CD1c-positive myeloid dendritic cell (primary cell): Measurements from ENCODE around the gene TMX3.

Experiments
- DNase-seq: peaks from one replicate; pipeline ENCODE4 v3.0.0-alpha.2; 2016; ENCODE audit errors: extremely low spot score

The TMX3 gene

DNA sequence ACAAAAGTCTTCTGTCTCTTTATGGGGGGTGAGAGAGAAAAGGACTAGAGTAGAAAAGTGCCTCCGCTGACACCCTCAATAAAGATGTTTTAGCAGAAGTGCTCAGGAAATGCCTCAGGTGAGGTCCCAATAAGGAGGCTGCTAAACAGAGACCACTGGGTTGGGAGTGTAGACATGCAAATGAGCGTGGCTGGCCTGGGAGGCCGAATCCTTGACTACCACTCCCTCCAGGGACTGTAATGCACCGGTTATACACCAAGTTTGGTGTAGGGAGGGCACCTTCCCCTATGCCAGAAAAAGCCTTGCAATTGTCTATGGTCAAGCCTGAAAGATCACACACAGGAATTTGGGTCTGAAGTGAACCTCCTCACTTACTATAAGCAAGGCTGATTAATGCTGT, 1.8 kb downstream of the TMX3 start:
- DNase-seq, result no peak

- DNase-seq, result no peak
Measured at GRCh38 chr18:68707646-68708045, 7.3 kb downstream of the TMX3 start.

GRCh38 chr18:68705119-68705518, 9.8 kb downstream of the TMX3 start:
- no peak for DNase-seq

DNA sequence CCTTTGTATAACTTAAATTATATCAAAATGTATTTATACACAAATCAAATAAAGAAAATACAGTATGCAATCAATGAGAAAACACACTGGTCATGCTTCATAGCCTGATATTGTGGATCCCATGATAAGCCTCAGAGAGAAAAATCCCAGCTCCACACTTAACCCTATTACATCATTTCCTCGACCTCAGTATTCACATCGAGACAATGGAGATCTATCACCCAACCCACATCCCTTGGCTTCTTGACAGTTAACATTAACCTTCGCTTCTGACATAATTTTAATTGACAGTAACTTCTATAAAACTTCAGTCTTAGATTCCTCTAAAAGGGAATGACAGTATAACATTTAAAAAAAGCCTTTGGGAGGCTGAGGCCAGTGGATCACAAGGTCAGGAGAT, 11.6 kb downstream of the TMX3 start:
- no peak for DNase-seq

DNA sequence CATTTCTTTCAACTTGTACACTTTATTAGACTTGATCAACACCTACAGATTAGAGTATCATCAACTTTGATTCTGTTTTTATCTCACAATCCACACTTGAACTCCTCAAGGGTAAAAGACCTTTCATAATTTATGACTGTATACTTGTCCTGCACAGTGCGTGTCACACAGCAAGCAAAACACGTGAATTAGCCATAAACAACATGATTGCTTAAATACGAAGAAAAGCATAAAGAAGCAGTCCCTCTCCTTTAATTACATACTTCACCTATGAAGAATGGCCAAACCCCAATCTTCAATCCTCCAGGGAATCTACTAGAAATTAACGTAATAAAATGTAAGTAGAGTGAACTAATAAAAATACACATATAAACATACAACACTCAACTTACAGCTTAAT, 13.6 kb downstream of the TMX3 start:
- no peak for DNase-seq

GRCh38 chr18:68699043-68699442, 15.9 kb downstream of the TMX3 start:
- DNase-seq, result no peak

DNA sequence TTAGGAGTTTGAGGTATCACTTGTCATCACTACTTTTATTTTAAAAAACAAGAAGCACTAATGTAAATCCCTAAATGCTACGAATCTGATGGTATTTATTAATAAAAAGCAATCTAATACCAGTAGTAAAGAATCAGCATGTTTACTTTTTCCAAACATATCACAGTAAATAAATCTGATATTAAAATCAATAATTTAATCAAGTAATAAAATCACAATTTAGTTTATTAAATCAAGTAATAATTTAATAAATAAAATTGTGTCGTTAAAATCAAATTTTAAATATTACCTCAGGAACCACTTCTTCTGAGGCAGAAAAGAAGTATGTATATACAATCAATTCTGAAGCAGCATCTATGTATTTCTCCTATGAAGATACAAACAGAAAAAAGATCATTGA, 18.0 kb downstream of the TMX3 start:
- DNase-seq, result no peak

DNA sequence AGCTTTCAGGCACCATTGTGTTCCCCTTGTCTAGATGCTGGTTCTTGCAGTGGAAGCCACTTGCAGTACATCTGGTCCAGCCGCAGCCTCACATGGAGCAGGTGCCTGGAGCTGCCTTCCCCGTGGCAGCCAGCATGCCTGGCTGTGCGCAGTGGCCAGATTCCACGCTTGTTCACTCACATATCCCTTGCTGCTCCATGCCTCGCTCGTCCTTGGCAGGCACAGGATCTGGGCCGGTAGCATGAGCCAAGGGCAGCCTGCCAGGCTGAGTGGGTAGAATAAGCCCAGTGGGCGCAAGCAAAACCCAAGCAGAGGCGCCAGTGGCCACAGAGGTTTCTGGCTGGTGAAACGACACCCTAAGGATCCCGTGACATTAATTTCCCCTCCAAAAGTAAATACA, 20.6 kb downstream of the TMX3 start:
- DNase-seq, result no peak

GRCh38 chr18:68693091-68693815, 21.7 kb downstream of the TMX3 start:
- DNase-seq, result no peak

DNA sequence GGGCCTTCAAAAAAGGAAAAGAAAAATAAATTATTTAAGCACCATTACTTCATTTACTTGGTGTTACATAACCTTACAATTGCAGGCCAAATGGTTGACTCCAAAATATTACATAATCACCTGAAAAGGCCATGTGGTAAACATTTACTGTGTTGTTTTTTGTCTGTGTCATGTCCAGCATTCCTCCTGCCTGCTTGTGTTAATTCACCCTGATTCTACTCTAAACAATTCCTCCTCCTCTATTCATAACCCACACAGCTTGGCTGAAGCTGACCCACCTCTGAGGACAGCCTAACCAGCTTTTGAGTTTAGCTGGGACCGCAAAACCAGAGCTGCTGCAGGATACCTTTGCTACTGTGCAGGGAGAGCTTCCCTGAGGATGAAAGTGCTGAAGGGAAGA, 35.4 kb downstream of the TMX3 start:
- DNase-seq, result no peak

DNA sequence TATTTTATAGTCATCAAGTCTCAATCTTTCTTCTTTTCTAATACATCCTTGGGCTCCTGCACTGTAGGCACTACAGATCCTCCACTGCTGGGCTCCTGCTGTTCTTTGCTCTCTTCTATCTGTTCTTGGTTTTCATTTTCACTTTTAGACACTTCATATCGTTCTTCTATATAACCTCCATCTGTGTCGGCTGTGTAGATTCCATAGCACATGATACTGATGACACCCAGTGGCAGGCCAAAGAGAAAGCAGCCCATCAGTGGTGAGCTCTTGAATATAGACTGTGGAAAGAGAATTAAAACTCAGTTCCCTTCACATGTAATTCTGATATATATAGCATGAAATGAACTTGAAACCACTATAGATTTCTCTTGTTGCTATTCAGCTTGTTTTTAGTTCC, 38.0 kb downstream of the TMX3 start:
- no peak for DNase-seq

GRCh38 chr18:68667121-68667520, 47.8 kb downstream of the TMX3 start:
- no peak for DNase-seq

- no peak for DNase-seq
Measured at GRCh38 chr18:68666381-68666780, 48.5 kb downstream of the TMX3 start.

DNA sequence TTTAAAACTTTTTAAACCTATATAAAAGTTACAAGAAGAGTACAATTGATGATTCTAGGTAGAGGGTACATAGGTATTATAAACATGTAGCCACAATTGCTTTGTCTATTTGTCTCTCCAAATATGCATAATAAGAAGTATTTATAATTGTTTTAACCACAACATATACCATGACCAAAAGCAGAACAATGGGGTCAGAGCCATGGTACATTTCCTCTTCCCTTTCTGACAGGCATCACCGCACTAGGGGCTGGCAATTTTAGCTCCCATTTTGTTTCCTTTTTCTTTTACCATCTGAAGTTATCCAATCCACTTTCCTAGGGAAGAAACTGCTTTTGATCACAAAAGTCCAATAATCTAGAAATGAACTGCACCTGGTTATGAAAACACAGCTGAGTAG, 49.3 kb downstream of the TMX3 start:
- DNase-seq, result peak; percentile 50

DNA sequence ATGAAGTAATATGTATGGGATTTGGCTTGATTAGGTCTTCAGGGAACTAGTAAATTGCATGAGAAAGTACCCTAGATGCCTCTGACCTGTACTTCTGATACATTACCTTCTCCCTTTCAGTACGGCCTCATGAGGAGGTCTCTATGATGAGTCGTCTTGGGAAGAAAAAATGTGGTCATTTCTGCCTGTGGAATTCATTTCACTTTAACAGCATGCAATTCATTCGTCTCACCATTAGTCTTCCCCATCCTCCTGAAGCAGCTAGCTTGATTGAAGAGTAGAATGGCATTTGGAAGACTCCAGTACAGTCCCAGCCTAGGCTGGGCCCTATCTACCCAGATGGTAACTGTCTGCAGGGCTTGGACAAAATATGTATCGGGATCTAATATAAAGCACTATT, 52.2 kb downstream of the TMX3 start:
- DNase-seq, result no peak

GRCh38 chr18:68660354-68661183, 54.3 kb downstream of the TMX3 start:
- peak; percentile 40 for DNase-seq

DNA sequence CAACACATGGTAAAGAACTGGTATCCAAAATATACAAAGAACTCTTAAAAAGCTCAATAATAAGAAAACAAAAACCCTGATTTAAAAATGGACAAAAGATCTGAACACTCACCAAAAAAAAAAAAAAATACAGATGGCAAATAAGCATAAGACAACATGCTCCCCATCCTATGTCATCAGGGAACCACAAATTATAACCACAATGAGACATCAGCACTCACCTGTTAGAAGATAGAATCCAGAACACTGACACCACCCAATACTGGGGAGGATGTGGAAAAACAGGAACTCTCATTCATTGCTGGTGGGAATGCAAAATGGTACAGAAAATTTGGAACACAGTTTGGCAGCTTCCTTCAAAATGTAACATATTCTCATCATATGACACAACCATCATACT, 66.7 kb downstream of the TMX3 start:
- DNase-seq, result no peak

- no peak for DNase-seq
Measured at GRCh38 chr18:68642003-68642402, 72.9 kb downstream of the TMX3 start.

DNA sequence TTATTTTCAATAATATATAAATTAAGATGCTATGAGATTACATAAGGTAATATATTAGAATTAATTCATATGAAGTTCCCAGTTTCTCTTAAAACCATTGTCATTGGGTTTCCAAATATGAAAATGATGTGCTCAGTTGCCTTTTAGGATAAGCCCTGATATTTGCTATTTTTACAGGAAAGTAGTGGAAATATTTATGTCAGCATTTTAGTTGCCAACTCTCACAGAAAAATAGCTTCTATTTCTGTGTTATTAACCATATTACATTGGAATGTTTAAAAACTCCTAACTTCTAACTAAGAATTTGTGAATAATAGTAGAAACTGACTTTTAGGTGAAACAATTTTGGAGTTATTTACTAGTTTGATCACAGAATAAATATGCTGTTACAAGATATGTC, 74.0 kb downstream of the TMX3 start:
- DNase-seq, result no peak

GRCh38 chr18:68638613-68639012, 76.3 kb downstream of the TMX3 start:
- no peak for DNase-seq

DNA sequence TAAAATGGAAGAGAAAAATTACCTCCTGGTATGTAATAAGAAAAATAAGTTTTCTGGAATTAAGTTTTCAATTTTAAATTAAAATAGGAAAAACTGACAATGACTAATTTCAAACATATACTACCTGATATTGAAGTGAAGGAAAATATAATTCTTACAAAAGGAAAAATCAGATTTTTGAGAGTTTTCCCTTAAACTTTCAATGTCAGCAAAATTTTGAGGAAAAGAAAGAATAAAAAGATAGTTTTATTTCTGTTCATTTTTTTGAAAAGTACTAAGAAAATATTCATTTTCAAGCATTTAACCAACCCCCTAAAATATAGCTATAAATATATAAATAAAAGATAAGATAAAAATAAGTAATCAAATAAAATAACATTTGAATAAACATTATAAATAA, 87.1 kb downstream of the TMX3 start:
- DNase-seq, result no peak
